Activated CD8-positive, alpha-beta T cell treated with anti-CD3 and anti-CD28 coated beads for 36 hours (primary cell): ENCODE measurements around the gene SLC43A3. TPM values are rescaled to one million over a fixed set of nuclear protein-coding genes. Genes with fewer than 3 reads are reported as not detected.

Experiments
- ATAC-seq: fragments of 200-7000 bp; cut with Tn5 transposase; one replicate; pipeline ENCODE4 v1.10.0; 2021; ENCODE audit warnings: mild to moderate bottlenecking, moderate library complexity
- CTCF ChIA-PET: fragments of 350-600 bp; sonication (Branson Sonifier 250); formaldehyde crosslinking; loops from one replicate; lab custom pipeline; 2021; ENCODE audit warnings: antibody characterized with exemption; lab: Charles Lee
- POLR2A ChIA-PET: fragments of 350-600 bp; sonication (Branson Sonifier 250); formaldehyde crosslinking; loops from one replicate; lab custom pipeline; 2021; ENCODE audit warnings: antibody characterized with exemption; lab: Charles Lee
- DNase-seq: peaks from one replicate; pipeline ENCODE4 v3.0.0-alpha.2; 2020
- H3K27ac Mint-ChIP-seq: one replicate; pipeline ENCODE4 v1.8.0; 2021; ENCODE audit warnings: mild to moderate bottlenecking, mixed read lengths
- H3K27me3 Mint-ChIP-seq: one replicate; pipeline ENCODE4 v1.8.0; 2021; ENCODE audit warnings: mixed read lengths
- H3K36me3 Mint-ChIP-seq: one replicate; pipeline ENCODE4 v1.8.0; 2021; ENCODE audit warnings: low read depth, mixed read lengths
- H3K4me1 Mint-ChIP-seq: one replicate; pipeline ENCODE4 v1.8.0; 2021; ENCODE audit warnings: low read depth, mixed read lengths
- H3K4me3 Mint-ChIP-seq: one replicate; pipeline ENCODE4 v1.8.0; 2021; ENCODE audit warnings: mild to moderate bottlenecking, moderate library complexity, mixed read lengths
- H3K9me3 Mint-ChIP-seq: one replicate; pipeline ENCODE4 v1.8.0; 2021; ENCODE audit warnings: mixed read lengths
- CTCF ChIP-seq: fragments of 200-600 bp; IDR thresholded peaks from one replicate; pipeline ENCODE4 v1.8.0; 2022; ENCODE audit warnings: antibody characterized with exemption, mild to moderate bottlenecking
- intact Hi-C: fragments of 100-400 bp; cut with micrococcal nuclease; formaldehyde crosslinking; loops from one replicate; pipeline ENCODE4 v1.10.0; 2022
- total RNA-seq, 2 experiments: library from RNA; stranded (reverse); gene quantifications; one replicate each; pipeline ENCODE4 v1.2.3, GENCODE V29; 2021

Gene SLC43A3
- total RNA-seq, 2 experiments from 2014 or later: 294 to 300 TPM

- H3K4me3 Mint-ChIP-seq: no peak overlapping the region
- H3K36me3 Mint-ChIP-seq: no peaks in the 10 kb centered on the region
- no peaks in the 10 kb centered on the region for H3K4me1 Mint-ChIP-seq
- POLR2A ChIA-PET: interaction anchor here (0.8 to 1.1 kb wide), 2 partner anchors 40 to 46 kb away, joined by 3 read pairs; no protein-coding TSS in a partner anchor
- H3K9me3 Mint-ChIP-seq: no peaks in the 10 kb centered on the region
- ATAC-seq (no peak), DNase-seq (no peak)
- CTCF ChIA-PET: interaction anchor here (0.8 to 2.9 kb wide), 7 partner anchors 7 to 167 kb away, joined by 3 to 17 read pairs (median 3); no protein-coding TSS in a partner anchor
- H3K27ac Mint-ChIP-seq: no peak overlapping the region
- H3K27me3 Mint-ChIP-seq: peaks cover 7% of the 10 kb centered on the region
- TF ChIP-seq CTCF: no peak
- intact Hi-C loops: no loop called here
Measured at GRCh38 chr11:57359896-57360690, 66.8 kb downstream of the SLC43A3 start.

GRCh38 chr11:57359396-57359795, 67.5 kb downstream of the SLC43A3 start:
- POLR2A ChIA-PET: interaction anchor here (0.8 to 1.1 kb wide), 2 partner anchors 41 to 46 kb away, joined by 3 read pairs; no protein-coding TSS in a partner anchor
- Mint-ChIP-seq H3K36me3 (no peaks in the 10 kb centered on the region), H3K27ac (no peak overlapping the region), H3K4me1 (no peaks in the 10 kb centered on the region), H3K4me3 (no peak overlapping the region), H3K9me3 (no peaks in the 10 kb centered on the region), H3K27me3 (peaks cover 12% of the 10 kb centered on the region)
- CTCF ChIA-PET: interaction anchor here (0.7 to 2.9 kb wide), 3 partner anchors 9 to 441 kb away, joined by 3 to 17 read pairs (median 6); no protein-coding TSS in a partner anchor
- ATAC-seq (no peak), DNase-seq (no peak)
- TF ChIP-seq CTCF: no peak
- intact Hi-C loops: no loop called here

GRCh38 chr11:57358991-57359390, 67.9 kb downstream of the SLC43A3 start:
- H3K4me3 Mint-ChIP-seq: no peak overlapping the region
- CTCF ChIA-PET: interaction anchor here (0.7 to 2.9 kb wide), 4 partner anchors 9 to 442 kb away, joined by 3 to 17 read pairs (median 6); no protein-coding TSS in a partner anchor
- intact Hi-C loops: no loop called here
- H3K27ac Mint-ChIP-seq: no peak overlapping the region
- ATAC-seq: no peak
- H3K4me1 Mint-ChIP-seq: no peaks in the 10 kb centered on the region
- no peak for TF ChIP-seq CTCF
- H3K36me3 Mint-ChIP-seq: no peaks in the 10 kb centered on the region
- DNase-seq: no peak
- POLR2A ChIA-PET: interaction anchor here (1.1 kb wide), 1 partner anchor 47 kb away, joined by 3 read pairs; no protein-coding TSS in a partner anchor
- H3K27me3 Mint-ChIP-seq: peaks cover 13% of the 10 kb centered on the region
- H3K9me3 Mint-ChIP-seq: no peaks in the 10 kb centered on the region

GRCh38 chr11:57358543-57358961, 68.4 kb downstream of the SLC43A3 start:
- H3K9me3 Mint-ChIP-seq: no peaks in the 10 kb centered on the region
- TF ChIP-seq CTCF: no peak
- H3K4me3 Mint-ChIP-seq: no peak overlapping the region
- H3K27ac Mint-ChIP-seq: no peak overlapping the region
- no peaks in the 10 kb centered on the region for H3K4me1 Mint-ChIP-seq
- peaks cover 13% of the 10 kb centered on the region for H3K27me3 Mint-ChIP-seq
- ATAC-seq (no peak), DNase-seq (no peak)
- intact Hi-C loops: no loop called here
- CTCF ChIA-PET: interaction anchor here (1.6 to 2.9 kb wide), 2 partner anchors 8 to 13 kb away, joined by 5 to 17 read pairs; no protein-coding TSS in a partner anchor
- POLR2A ChIA-PET: interaction anchor here (1.3 kb wide), 1 partner anchor 31 kb away, joined by 3 read pairs; no protein-coding TSS in a partner anchor
- no peaks in the 10 kb centered on the region for H3K36me3 Mint-ChIP-seq
